IPS DF 6.9 (cell line): ENCODE data around the gene MPIG6B.
"Not testable (repeated sequence)": the region's sequence is repeated elsewhere in the genome, so short reads cannot be mapped to it uniquely, and the experiment has no call there.

Experiments used
- DNase-seq: peaks from one replicate; pipeline ENCODE4 v3.0.0-alpha.2; 2013; ENCODE audit warnings: low read depth, low spot score
- H3K27ac ChIP-seq: one replicate; pipeline ENCODE4 v1.5.1; 2013; ENCODE audit warnings: low read length, control low read depth
- H3K27me3 ChIP-seq: 2 replicates; pipeline ENCODE4 v1.6.1; 2013; ENCODE audit warnings: mild to moderate bottlenecking, low read length; ENCODE audit not compliant: control insufficient read depth, insufficient read depth
- H3K36me3 ChIP-seq: 2 replicates; pipeline ENCODE4 v1.6.1; 2013; ENCODE audit warnings: low read length; ENCODE audit not compliant: control insufficient read depth, insufficient read depth
- H3K4me1 ChIP-seq: 2 replicates; pipeline ENCODE4 v1.6.1; 2013; ENCODE audit warnings: low read length; ENCODE audit not compliant: control insufficient read depth, insufficient read depth
- H3K4me3 ChIP-seq: 2 replicates; pipeline ENCODE4 v1.5.1; 2013; ENCODE audit warnings: mild to moderate bottlenecking, low read length
- H3K9me3 ChIP-seq: 2 replicates; pipeline ENCODE4 v1.6.1; 2013; ENCODE audit warnings: low read length, inconsistent platforms; ENCODE audit not compliant: control insufficient read depth, insufficient read depth
- WGBS: extraction: QIAGEN DNeasy Blood & Tissue Kit; methylation state at CpG from one replicate; pipeline ENCODE4 v1.1.7; 2013; ENCODE audit warnings: mixed read lengths, missing lambda C conversion rate; ENCODE audit not compliant: insufficient read length, insufficient coverage; 5-methylcytosine and 5-hydroxymethylcytosine counted together

Gene MPIG6B

GRCh38 chr6:31700740-31701401 lies 22.3 kb upstream of the MPIG6B start:
- no peaks in the 10 kb centered on the region for H3K27me3 ChIP-seq
- no peaks in the 10 kb centered on the region for H3K9me3 ChIP-seq
- peaks cover 2% of the 10 kb centered on the region; the same call in 1 of the 2 replicates for H3K36me3 ChIP-seq
- DNase-seq = no peak
- no CpG with 5 or more reads among the region's 5 CpGs for WGBS
- no peak overlapping the region for H3K4me3 ChIP-seq
- H3K27ac ChIP-seq = no peak overlapping the region
- H3K4me1 ChIP-seq = peaks cover 6% of the 10 kb centered on the region

DNA sequence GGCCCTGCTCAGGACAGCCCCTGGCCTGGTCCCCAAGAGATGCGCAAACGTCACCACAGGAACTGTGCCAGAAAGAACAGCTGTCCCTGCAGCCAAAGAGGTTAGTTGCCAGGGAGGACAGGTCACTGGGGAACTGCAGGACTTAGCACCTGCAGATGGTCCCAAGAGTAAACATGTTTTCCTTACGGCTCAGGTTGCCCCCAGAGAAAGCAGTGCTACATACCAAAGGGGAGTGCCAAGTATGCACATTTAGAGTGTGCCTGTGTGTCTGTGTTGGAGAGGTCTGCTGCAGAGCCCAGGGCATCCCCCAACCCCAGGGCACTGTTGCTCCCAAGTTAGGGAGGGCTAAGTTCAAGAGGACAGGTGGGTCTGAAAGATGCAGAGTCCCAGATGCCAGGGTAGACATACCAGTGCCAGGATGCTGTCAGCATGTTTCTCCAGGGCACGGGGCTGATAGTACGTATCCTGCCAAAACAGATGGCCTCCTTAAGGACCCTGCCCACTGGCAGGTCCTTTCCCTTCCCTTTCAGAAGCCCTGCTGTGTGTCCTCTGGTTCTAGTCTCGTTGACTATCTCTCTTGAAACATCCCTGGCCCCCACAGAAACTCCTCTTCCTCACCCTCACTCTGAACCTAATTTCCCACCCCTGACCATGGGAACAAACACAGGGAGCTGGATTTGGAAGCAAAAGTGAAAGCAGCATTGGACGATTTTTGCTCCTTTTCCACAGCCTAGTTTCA lies 21.3 kb upstream of the MPIG6B start:
- Histone ChIP-seq H3K4me3 (peak overlapping the region; percentile 80; the same call in 1 of the 2 replicates), H3K4me1 (peaks cover 6% of the 10 kb centered on the region), H3K27ac (no peak overlapping the region), H3K36me3 (peaks cover 2% of the 10 kb centered on the region; the same call in 1 of the 2 replicates), H3K27me3 (no peaks in the 10 kb centered on the region), H3K9me3 (no peaks in the 10 kb centered on the region)
- no CpG with 5 or more reads among the region's 7 CpGs for WGBS
- no peak for DNase-seq

DNA sequence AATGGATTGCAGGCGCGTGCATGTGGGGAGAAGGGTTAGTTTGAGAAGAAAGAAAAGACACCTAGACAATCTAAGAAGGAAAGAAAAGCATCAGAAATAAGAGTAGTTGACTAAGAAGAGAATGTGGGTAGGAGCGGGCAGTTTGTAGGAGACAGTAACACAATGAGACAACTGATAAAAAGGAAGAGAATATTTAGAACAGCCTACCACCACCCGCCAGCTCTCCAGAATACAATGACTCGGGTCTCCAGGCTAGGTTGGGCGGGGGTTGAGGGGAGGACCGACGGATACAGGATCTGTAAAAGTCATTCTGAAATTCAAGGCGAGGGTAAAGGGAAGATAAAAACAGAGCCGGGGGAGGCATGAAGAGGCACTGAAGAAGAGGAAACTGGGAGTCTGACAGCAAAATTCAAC lies 20.8 kb upstream of the MPIG6B start:
- no peak for DNase-seq
- Histone ChIP-seq H3K9me3 (no peaks in the 10 kb centered on the region), H3K4me1 (peaks cover 6% of the 10 kb centered on the region), H3K36me3 (peaks cover 2% of the 10 kb centered on the region; the same call in 1 of the 2 replicates), H3K4me3 (peak overlapping the region; percentile 80; the same call in 1 of the 2 replicates), H3K27me3 (no peaks in the 10 kb centered on the region), H3K27ac (no peak overlapping the region)
- WGBS = no CpG with 5 or more reads among the region's 10 CpGs

DNA sequence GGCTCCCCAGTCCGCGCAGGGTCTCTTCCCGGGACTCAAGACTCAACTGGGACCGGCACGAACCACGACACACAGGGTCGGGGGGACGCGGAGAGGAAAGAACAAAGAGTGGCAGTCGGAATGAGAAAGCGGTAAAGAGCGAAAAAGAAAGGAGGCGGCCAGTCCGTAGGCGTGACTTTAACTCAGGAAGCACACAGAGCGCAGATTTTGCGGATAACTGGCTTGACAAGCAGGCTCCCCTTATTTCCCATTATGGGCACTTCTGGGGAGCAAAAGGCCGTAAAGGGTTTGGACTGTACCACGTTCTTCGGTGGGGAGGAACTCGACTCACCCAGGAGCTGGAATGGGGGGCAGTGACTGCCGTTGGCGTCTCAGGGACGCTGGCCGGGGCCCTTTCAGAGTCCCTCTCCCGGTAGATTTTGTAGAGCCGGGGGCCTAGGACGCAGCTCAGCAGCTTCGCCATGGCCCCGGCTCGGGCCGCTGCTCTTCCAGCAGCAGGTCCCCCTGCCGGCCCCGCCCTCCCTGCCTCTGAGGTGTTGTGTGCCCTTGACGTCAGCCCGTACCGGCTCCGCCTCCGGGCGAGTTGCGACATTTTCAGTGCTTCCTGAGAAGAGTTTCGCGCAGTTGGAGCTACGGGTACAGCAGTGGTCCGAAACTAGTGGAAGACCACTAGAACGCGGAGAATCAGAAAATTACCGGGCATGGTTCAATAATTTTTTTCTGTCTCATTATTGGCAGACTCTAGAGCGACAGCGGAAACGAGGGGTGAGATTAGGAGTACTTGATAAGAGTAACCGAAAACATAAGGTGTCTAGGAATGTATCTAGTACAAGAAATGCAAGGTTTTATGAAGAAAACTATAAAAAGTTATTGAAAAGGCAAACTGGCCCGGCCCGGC lies 20.1 kb upstream of the MPIG6B start, which contains the start of gene ABHD16A:
ABHD16A (minus strand) TSS at position 506 of the 898 bp plus-strand sequence; CDS start at position 463, 43 bp downstream.
- peak; percentile 97 for DNase-seq
- Histone ChIP-seq H3K4me3 (peak within 1 kb of the TSS; percentile 80; the same call in 1 of the 2 replicates), H3K27ac (no peak within 1 kb of the TSS), H3K9me3 (no peaks in the 10 kb centered on the region), H3K4me1 (peaks cover 6% of the 10 kb centered on the region), H3K27me3 (no peaks in the 10 kb centered on the region), H3K36me3 (no peaks in the 10 kb centered on the region)
- WGBS = no CpG with 5 or more reads among the region's 54 CpGs

DNA sequence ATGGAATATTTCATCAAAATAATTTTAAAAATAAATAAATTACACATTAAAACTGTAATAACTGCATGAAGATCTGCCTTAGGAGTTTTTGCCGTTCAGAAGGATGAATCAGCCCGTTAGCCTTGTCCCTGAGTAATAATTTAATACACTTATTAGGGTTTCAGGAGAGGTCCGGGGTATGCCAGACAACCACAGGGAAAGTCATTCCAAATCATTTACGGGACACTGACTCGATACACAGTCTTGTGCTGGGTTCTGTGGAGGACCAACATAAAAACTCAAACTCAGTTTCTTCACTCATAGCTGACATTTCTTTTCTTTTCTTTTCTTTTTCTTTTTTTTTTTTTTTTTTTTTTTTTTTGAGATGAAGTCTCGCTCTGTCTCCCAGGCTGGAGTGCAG lies 17.2 kb upstream of the MPIG6B start:
- H3K27ac ChIP-seq = no peak overlapping the region
- peaks cover 6% of the 10 kb centered on the region for H3K4me1 ChIP-seq
- WGBS = no CpG with 5 or more reads among the region's 6 CpGs
- no peaks in the 10 kb centered on the region for H3K36me3 ChIP-seq
- H3K4me3 ChIP-seq = no peak overlapping the region
- no peak for DNase-seq
- H3K9me3 ChIP-seq = no peaks in the 10 kb centered on the region
- H3K27me3 ChIP-seq = no peaks in the 10 kb centered on the region

DNA sequence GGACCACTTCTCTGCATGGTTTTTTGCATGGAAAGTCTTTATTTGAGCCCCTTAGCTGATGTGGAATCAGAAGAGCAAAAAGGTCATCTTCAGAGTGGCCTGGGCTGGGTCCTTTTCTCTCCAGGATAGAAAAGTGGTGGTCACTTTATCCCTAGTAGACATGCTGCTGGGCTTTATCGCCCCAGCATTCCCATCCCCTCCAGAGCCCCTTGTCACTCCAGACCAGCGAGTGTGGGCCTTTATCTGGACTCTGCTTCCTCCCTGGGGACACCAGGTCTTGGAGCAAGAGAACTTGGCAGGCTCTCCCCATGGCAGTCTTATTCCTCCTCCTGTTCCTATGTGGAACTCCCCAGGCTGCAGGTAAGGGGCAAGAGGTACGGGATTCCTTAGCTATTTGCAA lies 16.6 kb upstream of the MPIG6B start, which contains the start of gene LY6G6F:
LY6G6F (plus strand) TSS at position 268 of the 400 bp plus-strand sequence; CDS start at position 309, 41 bp downstream.
- no peak for DNase-seq
- WGBS = no CpG with 5 or more reads among the region's 3 CpGs
- Histone ChIP-seq H3K9me3 (no peaks in the 10 kb centered on the region), H3K36me3 (no peaks in the 10 kb centered on the region), H3K4me1 (peaks cover 6% of the 10 kb centered on the region), H3K4me3 (no peak within 1 kb of the TSS), H3K27me3 (no peaks in the 10 kb centered on the region), H3K27ac (no peak within 1 kb of the TSS)

- H3K9me3 ChIP-seq = no peaks in the 10 kb centered on the region
- no peak overlapping the region for H3K4me3 ChIP-seq
- no peaks in the 10 kb centered on the region for H3K4me1 ChIP-seq
- H3K27me3 ChIP-seq = no peaks in the 10 kb centered on the region
- no CpG with 5 or more reads among the region's 10 CpGs for WGBS
- no peak overlapping the region for H3K27ac ChIP-seq
- DNase-seq = no peak
- no peaks in the 10 kb centered on the region for H3K36me3 ChIP-seq
Measured at GRCh38 chr6:31707701-31708100, 15.5 kb upstream of the MPIG6B start.

DNA sequence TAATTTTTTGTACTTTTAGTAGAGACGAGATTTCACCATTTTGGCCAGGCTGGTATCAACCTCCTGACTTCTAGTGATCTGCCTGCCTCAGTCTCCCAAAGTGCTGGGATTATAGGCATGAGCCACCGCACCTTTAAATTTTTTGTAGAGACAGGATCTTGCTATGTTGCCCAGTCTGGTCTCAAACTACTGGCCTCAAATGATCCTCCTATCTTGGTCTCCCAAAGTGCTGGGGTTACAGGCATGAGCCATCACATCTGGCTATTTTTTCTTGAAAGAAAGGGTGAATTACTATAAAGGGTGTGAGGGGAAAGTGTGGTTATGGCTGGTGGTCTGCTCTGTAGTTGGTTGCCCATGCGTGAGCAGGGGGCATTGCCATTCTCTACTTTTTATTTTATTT lies 14.9 kb upstream of the MPIG6B start:
- no CpG with 5 or more reads among the region's 3 CpGs for WGBS
- DNase-seq = no peak
- no peak overlapping the region for H3K27ac ChIP-seq
- H3K27me3 ChIP-seq = no peaks in the 10 kb centered on the region
- H3K4me3 ChIP-seq = no peak overlapping the region
- H3K9me3 ChIP-seq = no peaks in the 10 kb centered on the region
- H3K36me3 ChIP-seq = no peaks in the 10 kb centered on the region
- no peaks in the 10 kb centered on the region for H3K4me1 ChIP-seq

DNA sequence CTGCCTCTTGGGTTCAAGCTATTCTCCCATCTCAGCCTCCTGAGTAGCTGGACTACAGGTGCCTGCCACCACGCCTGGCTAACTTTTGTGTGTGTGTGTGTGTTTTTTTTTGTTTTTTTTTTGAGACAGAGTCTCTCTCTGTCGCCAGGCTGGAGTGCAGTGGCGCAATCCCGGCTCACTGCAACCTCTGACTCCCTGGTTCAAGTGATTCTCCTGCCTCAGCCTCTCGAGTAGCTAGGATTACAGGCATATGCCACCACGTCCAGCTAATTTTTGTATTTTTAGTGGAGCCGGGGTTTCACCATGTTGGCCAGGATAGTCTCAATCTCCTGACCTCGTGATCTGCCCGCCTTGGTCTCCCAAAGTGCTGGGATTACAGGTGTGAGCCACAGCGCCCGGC lies 14.0 kb upstream of the MPIG6B start:
- not testable (repeated sequence) for H3K4me3 ChIP-seq, H3K27ac ChIP-seq, H3K27me3 ChIP-seq, H3K4me1 ChIP-seq, H3K36me3 ChIP-seq, H3K9me3 ChIP-seq, DNase-seq
- whole genome bisulfite sequencing = no CpG with 5 or more reads among the region's 11 CpGs
